Measurements from ENCODE around the gene ADGRB3. TPM values are rescaled to one million over a fixed set of nuclear protein-coding genes. Genes with fewer than 3 reads are reported as not detected.

The ADGRB3 gene
- total RNA-seq, 4 donors from 2014 or later: 3.9 to 9.8 (median 7.2) TPM

DNA sequence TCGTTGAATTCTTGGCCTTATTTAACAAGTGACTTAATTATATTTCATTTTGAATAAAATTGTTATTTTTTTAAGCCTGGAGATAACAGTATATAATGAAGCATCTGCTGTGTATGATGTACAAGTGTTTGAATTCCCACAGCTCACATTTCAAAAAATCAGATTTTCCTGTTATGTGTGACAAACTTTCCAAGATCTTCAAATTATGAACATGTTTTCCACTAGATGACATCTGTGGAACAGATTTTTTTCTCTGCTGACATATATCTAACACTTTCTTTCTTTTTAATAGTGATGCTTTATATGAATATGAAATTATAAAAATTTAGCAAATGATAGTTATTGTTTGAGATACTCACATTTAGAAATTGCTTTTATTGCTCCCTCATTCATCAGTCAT lies 678.9 kb downstream of the ADGRB3 start:
- TF ChIP-seq POLR2A (IDR thresholded peaks at IDR 0.05): no peak
- TF ChIP-seq, protein P1, sequence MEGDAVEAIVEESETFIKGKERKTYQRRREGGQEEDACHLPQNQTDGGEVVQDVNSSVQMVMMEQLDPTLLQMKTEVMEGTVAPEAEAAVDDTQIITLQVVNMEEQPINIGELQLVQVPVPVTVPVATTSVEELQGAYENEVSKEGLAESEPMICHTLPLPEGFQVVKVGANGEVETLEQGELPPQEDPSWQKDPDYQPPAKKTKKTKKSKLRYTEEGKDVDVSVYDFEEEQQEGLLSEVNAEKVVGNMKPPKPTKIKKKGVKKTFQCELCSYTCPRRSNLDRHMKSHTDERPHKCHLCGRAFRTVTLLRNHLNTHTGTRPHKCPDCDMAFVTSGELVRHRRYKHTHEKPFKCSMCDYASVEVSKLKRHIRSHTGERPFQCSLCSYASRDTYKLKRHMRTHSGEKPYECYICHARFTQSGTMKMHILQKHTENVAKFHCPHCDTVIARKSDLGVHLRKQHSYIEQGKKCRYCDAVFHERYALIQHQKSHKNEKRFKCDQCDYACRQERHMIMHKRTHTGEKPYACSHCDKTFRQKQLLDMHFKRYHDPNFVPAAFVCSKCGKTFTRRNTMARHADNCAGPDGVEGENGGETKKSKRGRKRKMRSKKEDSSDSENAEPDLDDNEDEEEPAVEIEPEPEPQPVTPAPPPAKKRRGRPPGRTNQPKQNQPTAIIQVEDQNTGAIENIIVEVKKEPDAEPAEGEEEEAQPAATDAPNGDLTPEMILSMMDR (IDR thresholded peaks at IDR 0.05): no peak
- TF ChIP-seq EP300 (IDR thresholded peaks at IDR 0.05): no peak
- no peak for TF ChIP-seq POLR2AphosphoS5 (IDR thresholded peaks at IDR 0.05)
- Histone ChIP-seq H3K9me3 (no peaks in the 10 kb centered on the region), H3K4me1 (no peaks in the 10 kb centered on the region), H3K27me3 (no peaks in the 10 kb centered on the region), H3K36me3 (no peaks in the 10 kb centered on the region), H3K4me3 (no peak overlapping the region), H3K27ac (no peak overlapping the region)
- no peak for ATAC-seq
- 75 to 90% methylated on average over 1 of the region's 1 CpG for WGBS, 2 donors (ENCODE audit: low coverage in 1 of 2)

- H3K27ac ChIP-seq: no peak overlapping the region
- ATAC-seq: no peak
- no peaks in the 10 kb centered on the region for H3K27me3 ChIP-seq
- no peaks in the 10 kb centered on the region for H3K36me3 ChIP-seq
- H3K9me3 ChIP-seq: no peaks in the 10 kb centered on the region
- no peak overlapping the region for H3K4me3 ChIP-seq
- H3K4me1 ChIP-seq: no peaks in the 10 kb centered on the region
- no peak for TF ChIP-seq POLR2AphosphoS5 (IDR thresholded peaks at IDR 0.05)
- no peak for TF ChIP-seq POLR2A (IDR thresholded peaks at IDR 0.05)
- no peak for TF ChIP-seq EP300 (IDR thresholded peaks at IDR 0.05)
- TF ChIP-seq, protein P1 (IDR thresholded peaks at IDR 0.05): no peak
Measured at GRCh38 chr6:69314531-69314930, 679.4 kb downstream of the ADGRB3 start.

- Histone ChIP-seq H3K36me3 (no peaks in the 10 kb centered on the region), H3K4me3 (no peak overlapping the region), H3K9me3 (no peaks in the 10 kb centered on the region), H3K4me1 (no peaks in the 10 kb centered on the region), H3K27ac (no peak overlapping the region), H3K27me3 (no peaks in the 10 kb centered on the region)
- WGBS, 2 donors (ENCODE audit: low coverage in 1 of 2): 97% methylated on average over 2 of the region's 2 CpGs
- ATAC-seq: no peak
- no peak for TF ChIP-seq POLR2AphosphoS5 (IDR thresholded peaks at IDR 0.05)
- TF ChIP-seq, protein P1 (IDR thresholded peaks at IDR 0.05): no peak
- TF ChIP-seq POLR2A (IDR thresholded peaks at IDR 0.05): no peak
- no peak for TF ChIP-seq EP300 (IDR thresholded peaks at IDR 0.05)
Measured at GRCh38 chr6:69331886-69332285, 696.8 kb downstream of the ADGRB3 start.

- 34 to 44% methylated on average over 3 of the region's 3 CpGs for WGBS, 2 donors (ENCODE audit: low coverage in 1 of 2)
- no peaks in the 10 kb centered on the region for H3K36me3 ChIP-seq
- ATAC-seq: no peak
- no peaks in the 10 kb centered on the region for H3K4me1 ChIP-seq
- no peak overlapping the region for H3K27ac ChIP-seq
- H3K4me3 ChIP-seq: no peak overlapping the region
- H3K27me3 ChIP-seq: no peaks in the 10 kb centered on the region
- no peaks in the 10 kb centered on the region for H3K9me3 ChIP-seq
- TF ChIP-seq POLR2A (IDR thresholded peaks at IDR 0.05): no peak
- no peak for TF ChIP-seq POLR2AphosphoS5 (IDR thresholded peaks at IDR 0.05)
- TF ChIP-seq EP300 (IDR thresholded peaks at IDR 0.05): no peak
- TF ChIP-seq, protein P1 (IDR thresholded peaks at IDR 0.05): no peak
Measured at GRCh38 chr6:69337311-69337710, 702.2 kb downstream of the ADGRB3 start.

DNA sequence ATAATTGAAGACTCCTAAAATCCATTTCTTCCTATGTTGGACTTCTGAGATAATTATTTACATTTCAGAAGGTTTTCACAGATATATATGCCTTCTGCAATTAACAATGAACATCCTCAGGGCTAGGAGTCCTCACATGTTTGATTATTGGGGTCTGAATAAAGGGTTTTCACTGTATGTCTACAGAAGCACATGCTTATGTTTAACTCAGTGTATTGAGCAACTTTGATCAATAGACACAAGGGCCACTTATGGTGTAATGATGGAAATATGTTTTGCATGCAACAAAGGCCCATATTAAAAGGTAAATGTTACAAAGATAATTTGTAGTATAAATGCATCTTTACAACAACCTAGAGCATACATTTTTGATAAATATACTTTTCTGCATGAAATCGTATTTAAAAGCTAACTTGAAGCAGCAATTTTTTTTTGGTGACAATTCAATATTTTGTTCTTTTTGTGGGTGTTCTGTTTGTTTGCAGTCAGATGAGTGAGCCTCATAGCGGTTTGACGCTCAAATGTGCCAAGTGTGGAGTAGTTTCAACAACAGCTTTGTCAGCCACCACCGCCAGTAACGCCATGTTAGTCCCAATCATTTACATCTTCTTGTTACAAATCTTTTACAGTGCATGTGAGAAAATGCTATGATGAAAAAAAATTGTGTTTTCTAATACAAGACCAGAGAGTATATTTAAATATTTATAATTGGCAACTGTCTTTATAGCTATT lies 703.5 kb downstream of the ADGRB3 start:
- no peak overlapping the region for H3K4me3 ChIP-seq
- no peaks in the 10 kb centered on the region for H3K9me3 ChIP-seq
- no peaks in the 10 kb centered on the region for H3K27me3 ChIP-seq
- no peaks in the 10 kb centered on the region for H3K36me3 ChIP-seq
- H3K4me1 ChIP-seq: no peaks in the 10 kb centered on the region
- TF ChIP-seq POLR2AphosphoS5 (IDR thresholded peaks at IDR 0.05): no peak
- TF ChIP-seq, protein P1 (IDR thresholded peaks at IDR 0.05): no peak
- no peak for TF ChIP-seq POLR2A (IDR thresholded peaks at IDR 0.05)
- no peak for TF ChIP-seq EP300 (IDR thresholded peaks at IDR 0.05)
- 95 to 100% methylated on average over 5 of the region's 5 CpGs for WGBS, 2 donors (ENCODE audit: low coverage in 1 of 2)
- H3K27ac ChIP-seq: no peak overlapping the region
- no peak for ATAC-seq
